NCI-H2029 treated with DMSO at 0.1 percent for 48 hours (cell line): ENCODE measurements around the gene LNX1.

Source experiments
- DNase-seq: peaks from one replicate; lab custom pipeline; 2025; lab: John Stamatoyannopoulos, UW

LNX1 gene

DNA sequence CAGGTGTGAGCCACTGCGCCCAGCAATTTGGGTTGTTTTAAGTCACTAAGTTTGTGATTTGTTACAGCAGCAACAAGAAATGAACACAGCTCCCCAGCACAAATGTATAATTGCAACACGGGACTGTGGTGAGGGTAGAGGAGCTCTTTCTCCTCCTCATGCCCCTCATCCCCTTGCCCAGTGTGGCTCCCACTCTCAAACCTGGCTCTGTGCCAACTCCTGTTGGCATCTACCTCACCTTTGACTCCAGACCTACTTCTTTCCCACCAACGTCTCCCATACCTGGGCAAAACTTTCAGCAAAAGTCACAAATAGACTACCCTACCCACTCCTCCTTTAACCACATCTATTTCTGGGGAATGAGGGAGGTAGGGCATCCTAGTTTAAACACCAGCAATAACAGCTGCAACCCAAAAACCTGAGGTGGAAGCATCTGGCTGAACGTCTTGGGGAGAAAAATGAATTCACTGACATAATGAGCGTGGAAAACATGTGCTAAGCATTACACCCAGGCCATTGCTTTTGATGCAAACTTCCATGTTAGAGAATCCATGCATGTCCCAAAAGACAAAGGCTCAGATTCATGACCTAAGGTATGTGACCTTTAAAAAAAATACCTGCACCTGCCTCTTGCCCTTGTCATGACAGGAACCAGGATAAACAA, 19.2 kb downstream of the LNX1 start:
- DNase-seq: no peak

DNA sequence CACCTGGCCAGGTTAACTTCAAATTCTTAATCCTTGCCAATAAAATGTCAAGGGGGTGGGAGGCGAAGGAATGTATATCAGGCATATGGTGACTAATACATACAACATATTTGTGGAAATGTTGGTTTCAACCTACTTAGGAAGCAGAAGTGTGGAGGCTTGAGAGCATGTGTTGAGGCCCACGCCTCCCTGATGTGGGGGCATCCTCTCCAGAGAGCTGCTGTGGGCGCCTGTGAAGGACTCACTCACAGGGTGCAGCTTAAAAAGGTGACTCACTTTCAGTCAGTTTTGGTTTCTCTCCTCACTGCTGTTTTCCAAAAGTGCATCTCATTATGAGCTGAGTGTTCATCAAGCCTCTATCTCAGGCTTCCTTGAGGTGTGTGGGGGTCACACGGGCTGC, 27.5 kb downstream of the LNX1 start:
- DNase-seq: no peak

DNA sequence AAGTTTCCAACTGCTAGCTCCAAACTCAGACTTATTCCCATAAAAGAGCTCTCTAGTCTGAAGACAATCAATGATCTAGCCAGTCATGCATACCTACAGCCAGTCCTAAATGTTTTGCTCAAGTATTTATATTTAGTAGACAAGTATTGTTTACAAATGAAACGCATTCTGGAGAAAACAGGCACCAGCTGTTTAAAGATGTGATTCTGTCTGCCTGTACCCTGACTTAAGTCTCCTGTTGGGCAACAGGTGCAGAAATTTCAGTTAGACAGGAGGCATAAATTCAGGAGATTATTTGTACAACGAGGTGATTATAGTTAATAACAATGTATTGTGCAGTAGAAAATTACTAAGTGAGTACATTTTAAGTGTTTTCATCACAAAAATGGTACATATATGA, 28.9 kb downstream of the LNX1 start:
- no peak for DNase-seq

DNA sequence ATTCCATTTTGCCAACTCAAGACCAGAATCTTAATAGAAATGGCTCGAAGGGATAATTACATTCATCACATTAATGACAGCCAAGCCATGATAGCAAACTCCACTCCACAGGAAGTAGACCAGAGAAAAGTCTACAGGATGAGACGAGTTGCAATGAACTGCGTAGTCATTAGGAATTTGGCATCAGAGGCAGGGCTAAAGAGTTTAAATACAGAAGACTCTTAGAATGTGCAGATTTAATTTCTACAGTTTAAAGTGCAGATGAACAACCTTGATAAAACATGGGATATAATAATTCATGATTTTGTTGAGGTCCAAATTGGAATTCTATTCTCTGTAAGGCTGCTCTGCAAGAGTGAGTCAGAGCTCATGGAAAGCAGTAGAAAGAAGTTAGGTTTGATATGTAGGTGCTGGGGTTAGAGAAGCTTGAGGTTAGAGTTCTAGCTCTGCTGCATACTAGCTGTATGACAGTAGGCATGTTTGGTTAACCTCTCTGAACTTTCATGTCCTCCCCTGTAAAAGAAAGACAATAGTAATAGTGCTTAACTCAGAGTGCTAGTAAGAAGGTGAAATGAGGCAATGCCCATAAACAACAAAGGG, 32.2 kb downstream of the LNX1 start:
- no peak for DNase-seq

DNA sequence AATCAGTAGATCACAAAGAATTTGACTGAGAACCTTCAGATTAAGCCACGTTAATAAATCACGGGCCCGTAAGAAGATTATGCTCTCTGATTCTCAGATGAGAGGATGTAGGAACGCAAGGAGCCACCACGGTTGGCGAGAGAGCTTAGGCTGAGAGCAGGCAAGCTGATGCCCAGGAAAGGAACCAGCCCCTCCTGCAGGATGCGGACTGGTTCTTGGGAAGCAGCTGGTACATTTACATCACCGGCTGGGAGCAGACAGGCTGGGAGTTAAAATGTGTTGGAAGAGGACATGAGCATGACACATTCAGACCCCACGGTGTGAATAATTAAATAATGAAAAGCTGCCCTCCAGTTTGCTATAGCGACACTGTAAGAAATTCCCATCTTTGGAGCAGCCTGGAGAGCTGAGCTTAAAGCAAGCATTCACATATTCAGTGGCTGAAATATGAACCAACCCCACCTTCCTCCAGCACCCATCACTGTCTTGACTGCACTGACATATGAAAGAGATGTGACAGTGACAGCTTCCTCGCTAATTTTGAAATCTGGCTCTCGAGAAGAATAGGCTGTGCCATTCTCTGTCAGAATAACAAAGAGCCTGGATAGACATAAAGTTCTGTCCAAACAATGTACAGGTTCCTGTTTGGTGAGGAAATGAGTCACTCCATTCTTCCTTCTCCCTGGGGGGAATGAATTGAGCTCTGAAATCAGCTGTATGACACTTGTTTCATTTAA, 33.1 kb downstream of the LNX1 start:
- DNase-seq: no peak

DNA sequence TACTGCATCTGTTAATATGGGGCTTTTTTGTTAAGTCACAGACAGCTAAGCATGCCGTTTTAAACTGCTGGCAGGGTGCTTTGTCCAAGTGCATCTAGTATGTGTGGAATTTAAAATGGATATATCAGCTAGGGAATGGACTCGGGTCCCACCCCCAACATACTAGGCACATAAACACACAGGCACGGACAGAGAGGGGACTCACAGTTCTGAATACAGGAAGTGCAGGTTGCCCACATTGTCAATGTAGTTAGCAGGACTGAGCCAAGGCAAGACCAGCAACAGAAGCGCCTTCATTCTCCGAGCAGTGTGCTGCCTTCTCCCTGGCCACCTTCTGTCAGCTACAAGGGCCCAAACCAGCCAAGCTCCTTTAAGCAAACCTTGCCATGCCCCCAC, 33.6 kb downstream of the LNX1 start:
- no peak for DNase-seq

DNA sequence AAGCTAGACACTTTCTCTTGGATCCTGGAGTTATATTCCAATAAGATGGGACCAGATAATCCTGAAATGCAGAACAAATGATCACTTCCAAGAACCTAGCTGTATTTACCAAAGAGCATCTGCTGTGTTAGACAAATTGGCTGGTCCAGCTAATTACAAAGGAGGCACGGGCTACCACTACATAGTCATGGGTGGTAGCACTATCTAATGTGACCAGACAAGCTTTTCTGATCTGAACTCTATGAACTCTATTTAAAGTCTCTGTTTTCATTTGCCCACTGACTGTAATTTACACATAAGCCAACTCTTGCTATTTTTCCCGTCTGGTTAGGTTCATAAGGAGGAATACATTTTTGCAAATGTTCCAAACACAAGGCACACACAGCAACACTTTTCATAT, 34.6 kb downstream of the LNX1 start:
- no peak for DNase-seq

DNA sequence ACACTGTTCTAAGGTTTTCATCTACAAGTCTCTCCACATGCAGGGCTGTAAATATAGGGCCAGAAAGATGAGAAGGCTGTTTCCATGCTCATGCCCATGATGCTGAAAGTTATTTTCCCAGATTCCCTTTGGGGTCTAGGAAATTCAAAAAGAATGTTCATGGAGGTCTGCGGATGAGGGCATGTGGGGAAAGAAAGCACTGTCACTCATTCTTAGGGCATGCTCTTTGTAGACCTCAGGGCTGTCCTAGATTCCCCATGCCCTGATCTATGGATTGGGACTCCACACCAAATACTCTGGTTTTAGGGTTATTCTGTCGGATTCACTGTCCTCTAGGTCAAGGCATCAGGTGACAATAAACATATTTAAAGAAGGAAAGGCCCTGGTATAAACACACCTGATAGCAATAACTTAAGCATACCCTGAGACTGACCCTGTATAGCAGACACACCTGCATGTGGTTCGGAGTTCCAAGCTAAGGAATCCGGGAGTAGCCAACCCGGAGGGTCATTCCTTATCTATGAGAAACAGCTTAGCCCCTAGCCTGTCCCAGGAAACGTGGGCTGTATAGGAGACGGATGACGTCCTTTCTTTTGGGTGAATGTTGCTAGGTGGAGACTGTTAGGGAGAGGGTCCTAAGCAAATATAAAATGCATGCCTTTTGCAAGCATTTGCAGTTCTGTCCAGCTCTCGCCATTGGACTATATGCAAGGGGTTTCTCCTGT, 37.6 kb downstream of the LNX1 start:
- DNase-seq: no peak

DNA sequence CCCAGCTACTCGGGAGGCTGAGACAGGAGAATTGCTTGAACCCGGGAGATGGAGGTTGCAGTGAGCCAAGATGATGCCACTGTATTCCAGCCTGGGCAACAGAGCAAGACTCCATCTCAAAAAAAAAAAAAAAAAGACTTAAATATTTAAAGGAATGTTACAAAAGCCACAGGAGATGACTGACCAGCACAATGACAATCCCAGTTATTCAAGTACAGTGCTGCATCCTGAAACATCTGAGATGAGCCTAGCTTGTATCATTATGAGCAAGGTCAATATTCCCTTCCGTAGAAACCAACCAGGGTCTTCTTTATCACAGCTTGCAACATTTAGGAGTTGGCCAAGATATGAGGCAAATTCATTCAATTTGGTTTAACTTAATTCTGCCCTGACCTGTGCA, 38.6 kb downstream of the LNX1 start:
- no peak for DNase-seq

DNA sequence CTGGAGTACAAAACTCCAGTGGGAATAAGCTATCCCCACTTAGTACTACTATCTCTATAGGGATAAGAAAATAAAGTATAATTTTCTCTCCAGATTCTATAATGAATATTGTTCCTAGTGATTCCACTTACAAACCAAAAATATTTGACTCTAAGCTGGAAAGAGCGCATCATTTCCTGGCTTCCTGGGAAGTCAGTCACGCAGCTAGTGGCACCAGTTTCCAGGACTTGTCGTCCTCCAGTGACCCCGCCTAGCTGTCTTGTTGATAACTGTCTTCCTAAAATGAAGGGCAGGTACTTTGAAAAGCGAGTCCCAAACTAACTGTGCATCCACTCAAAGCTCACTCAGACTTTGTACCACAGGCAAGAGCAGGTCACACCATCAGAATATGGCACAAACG, 39.3 kb downstream of the LNX1 start:
- no peak for DNase-seq

DNA sequence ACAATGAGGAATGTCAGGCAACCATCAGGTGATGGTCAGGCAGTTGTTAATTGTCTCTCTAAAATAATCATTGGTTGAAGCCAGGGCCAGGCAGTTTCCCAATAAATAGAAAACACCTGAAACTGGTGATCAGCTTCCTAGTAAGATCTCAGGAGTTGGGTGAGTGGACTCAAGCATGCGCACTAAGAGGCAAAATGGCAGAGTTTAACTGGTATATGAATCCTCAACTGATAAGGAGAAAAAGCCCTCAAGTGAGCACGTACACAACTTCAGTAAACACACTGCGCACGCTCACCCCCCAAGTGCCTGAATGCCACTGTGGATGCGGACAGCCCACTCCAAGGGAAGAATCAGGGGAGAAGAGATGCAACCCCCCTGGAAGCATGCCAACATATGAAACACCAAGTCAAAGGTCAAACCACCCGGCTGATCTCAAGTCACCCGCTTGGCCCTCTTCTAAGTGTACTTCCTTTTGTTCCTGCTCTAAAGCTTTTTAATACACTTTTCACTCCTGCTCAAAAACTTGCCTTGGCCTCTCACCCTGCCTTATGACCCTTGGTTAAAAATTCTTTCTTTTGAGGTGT, 39.9 kb downstream of the LNX1 start:
- no peak for DNase-seq

DNA sequence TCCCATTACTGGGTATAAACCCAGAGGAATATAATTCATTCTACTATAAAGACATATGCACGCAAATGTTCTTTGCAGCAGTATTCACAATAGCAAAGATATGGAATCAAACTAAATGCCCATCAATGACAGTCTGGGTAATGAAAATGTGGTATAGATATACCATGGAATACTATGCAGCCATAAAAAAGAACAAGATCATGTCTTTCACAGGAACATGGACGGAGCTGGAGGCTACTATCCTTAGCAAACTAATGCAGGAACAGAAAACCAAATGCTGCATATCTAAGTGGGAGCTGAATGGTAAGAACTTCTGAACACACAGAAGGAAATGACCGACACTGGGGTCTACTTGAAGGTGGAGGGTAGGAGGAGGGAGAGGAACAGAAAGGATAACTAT, 42.6 kb downstream of the LNX1 start:
- DNase-seq: no peak

DNA sequence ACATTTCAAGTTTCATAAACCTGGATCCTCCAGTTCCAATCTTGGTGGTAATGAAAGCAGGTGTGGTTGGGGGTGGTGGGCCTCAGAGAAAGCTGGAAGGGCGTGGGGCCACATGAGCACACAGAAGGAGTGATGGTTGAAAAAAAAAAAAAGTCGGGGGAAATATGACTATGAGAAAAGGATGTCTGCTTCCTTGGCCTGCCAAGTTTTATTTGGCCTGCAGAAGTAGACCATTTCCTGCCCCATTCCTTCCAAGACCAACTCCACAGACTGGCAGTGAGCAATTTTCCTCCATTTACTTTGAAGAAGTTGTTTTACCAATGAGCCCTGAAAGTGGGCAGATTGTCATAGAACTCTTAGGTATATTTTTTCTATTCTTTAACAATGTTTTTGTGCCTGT, 43.3 kb downstream of the LNX1 start:
- DNase-seq: no peak

DNA sequence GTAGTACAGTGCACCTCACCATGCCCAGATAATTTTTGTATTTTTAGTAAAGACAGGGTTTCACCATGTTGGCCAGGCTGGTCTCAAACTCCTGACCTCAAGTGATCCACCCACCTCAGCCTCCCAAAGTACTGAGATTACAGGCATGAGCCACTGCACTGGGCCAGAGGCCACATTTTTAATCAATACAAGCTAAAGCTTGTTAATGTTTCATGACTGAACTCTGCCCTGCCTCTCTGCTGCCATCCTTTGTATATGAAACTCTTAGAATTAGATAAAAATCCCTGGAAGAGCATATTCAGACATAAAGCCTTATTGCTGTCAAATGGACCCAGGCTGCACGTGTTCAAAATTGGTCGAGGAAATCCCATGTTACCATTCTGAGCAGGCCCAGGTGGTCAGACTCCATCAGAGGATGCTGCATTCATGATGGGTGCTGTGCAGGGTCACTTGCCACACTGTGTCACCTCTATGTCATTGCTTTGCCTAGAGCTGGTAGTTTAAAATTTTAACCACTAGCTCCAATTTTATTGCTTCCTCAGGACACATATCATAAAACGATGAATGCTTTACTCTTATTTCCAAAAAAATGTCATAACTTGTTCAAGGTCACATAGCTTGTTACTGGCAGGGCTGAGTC, 45.2 kb downstream of the LNX1 start:
- no peak for DNase-seq

DNA sequence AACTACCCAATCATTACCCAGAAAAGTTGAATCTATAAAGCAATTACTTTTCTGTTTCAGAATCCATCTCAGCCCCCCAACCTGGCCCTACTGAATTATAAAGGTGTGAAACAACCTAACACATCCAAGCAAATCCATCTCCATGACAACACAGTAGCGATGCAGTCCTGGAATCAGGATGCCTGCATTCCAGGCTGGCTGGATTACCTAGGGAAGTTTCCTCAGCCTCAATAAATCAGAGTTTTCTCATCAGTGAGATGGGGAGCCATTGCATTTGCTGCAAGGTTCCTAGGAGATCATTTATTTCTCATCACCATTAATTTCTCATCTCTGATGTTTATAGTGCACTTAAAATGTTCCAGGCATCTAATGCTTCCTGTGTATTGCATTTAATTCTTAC, 46.0 kb downstream of the LNX1 start:
- no peak for DNase-seq

DNA sequence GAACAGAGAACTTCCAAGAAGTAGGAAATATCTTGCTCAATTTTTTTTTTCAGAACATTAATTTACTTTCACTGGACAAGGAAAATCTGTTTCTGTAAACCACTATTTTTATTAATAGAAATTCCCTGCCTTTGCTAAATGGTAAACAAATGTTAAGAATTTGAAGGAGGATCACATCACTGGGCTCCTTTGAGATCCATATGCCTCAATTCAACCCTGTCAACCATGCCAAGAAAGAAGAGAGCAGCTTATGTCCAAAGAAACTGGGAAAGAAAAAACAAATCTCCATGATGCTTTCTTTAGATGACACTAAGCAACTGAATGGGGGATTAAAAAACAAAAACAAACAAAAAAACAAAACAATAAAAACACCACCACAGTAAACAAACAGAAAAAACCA, 47.7 kb downstream of the LNX1 start:
- no peak for DNase-seq

DNA sequence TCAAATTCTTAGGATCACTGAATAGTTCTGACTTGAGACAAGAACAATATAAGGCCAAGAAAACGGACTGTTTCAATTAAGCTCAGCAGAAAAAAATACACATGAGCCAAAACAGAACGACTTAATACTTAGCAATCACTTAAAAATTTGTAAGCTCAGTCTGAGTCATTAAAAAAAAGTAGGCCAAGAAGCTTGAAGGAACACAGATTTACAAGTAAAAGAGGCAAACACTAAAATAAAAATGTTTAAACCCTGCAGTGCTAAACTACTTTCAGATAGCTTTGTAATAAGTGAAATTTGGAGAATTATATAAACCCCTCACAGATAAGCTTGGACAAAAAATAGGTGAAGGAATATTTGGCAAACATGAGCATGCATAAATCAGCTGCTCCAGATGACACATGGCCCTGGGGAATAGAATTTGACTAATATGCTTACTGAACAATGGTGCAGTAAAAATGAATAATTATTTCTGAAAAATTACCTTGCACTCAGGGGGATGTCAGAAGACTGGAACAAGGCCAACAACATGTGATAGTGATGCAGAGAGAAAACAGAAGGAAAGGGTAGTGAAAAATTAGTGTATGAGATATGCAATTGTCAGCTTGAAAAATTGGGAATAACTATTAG, 49.6 kb downstream of the LNX1 start:
- DNase-seq: no peak

DNA sequence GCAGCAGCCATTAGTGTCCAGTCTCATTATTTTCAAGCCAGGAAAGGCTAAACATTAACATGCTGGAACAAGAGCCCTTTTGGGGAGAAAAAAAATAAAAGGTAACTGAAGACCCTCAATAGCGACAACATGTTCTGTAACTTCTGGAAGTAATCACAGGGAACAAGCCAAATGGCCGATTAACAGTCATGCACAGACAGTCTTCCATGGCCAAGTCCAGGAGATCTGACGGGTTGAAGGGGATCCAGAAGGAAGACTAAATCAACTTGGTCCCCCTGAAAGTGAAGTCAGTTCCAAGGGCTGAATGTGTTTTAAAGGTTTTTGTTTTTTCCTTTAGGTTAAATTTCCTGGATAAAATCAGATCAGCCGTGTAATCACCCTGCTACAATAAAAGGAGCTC, 52.5 kb downstream of the LNX1 start:
- no peak for DNase-seq

DNA sequence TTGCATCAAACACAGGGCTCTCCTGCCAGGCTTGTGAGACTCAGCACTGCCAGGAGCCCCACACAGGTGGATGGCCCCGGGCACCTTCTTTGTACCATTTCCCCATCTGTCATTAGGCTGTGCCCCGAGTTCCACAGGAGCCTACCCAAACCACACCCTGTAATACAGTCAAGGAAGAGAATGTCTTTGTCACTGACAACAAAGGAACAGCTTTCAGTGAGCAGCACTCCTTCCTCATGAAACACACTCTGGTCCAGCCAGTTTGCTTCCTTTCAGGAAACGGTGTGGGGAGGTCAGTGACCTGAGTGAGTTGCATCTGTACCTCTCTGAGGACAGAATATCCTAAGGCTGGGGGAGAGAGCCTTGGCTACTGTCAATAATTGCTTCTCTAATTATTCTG, 53.7 kb downstream of the LNX1 start:
- DNase-seq: no peak

DNA sequence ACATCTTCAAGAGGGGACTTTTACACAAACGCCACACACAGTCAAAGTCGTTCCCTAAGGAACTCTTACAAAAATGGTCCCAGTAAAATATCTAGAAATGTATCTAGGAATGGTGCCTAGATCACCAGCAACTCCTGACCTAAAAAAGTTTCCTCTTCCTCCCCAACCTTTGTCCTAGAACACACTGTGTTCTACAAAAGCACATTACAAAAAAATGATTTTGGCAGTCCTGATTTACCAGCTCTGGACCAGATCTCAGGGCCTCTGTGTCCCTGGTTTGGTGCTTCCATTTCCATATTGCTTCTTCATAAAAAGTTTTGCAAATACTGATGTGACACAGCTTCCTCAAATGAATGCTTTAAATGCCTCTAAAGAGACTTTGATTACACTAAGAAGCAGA, 55.0 kb downstream of the LNX1 start:
- no peak for DNase-seq

DNA sequence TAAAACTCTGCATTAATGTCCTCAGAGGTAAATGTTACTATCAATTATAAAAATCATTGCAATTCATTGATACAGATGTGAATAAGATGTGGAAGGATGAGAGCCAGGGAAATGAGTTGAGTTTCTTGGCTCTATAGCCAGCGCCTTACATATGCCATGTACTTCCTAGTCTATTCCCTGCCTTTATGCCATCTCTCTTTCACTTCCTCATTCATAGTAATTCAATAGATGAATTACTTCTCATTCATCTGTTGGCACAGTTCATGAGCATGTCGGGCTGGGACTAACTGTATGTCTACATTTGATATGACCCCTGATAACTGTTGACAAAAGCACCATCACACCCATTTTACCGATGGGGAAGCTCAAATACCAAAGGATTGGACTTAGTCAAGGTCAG, 55.7 kb downstream of the LNX1 start:
- no peak for DNase-seq

DNA sequence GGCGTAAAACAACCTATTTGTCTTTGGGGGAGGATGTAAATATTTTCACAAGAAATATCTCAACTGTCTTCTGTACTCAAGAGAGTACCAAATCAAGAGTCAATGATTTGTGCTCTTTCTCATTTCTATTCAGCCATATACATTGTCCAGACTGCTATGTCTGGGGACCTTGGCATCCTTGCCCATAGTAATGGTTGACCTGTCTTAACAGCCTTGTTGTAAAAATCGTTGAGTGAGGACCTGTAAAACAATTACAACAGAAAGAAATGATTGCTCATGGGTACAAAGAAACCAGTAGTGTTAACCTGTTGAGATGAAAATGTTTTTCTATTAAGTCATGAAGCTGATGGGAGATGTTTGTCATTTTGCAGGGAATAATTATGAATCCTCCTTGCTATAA, 56.6 kb downstream of the LNX1 start:
- DNase-seq: no peak
